ENCODE data around the gene RARRES2. TPM values are rescaled to one million over a fixed set of nuclear protein-coding genes. Genes with fewer than 3 reads are reported as not detected.

The RARRES2 gene
- total RNA-seq, 4 donors from 2014 or later: 21.5 to 99.9 (median 27.1) TPM

- no peaks in the 10 kb centered on the region for H3K9me3 ChIP-seq
- H3K27me3 ChIP-seq: no peaks in the 10 kb centered on the region
- H3K4me1 ChIP-seq: peaks cover 0 to 7% (median 0%) of the 10 kb centered on the region in 4 donors
- no peak for DNase-seq
- no peaks in the 10 kb centered on the region for H3K36me3 ChIP-seq
- no peak overlapping the region for H3K4me3 ChIP-seq
- no peak for TF ChIP-seq CTCF (IDR thresholded peaks at IDR 0.05)
- no peak for TF ChIP-seq POLR2A (IDR thresholded peaks at IDR 0.05)
- H3K27ac ChIP-seq: no peak overlapping the region
Measured at GRCh38 chr7:150351587-150352194, 10.3 kb upstream of the RARRES2 start.

GRCh38 chr7:150346922-150347321, 5.5 kb upstream of the RARRES2 start:
- no peak overlapping the region for H3K27ac ChIP-seq
- no peak overlapping the region for H3K4me3 ChIP-seq
- no peaks in the 10 kb centered on the region for H3K36me3 ChIP-seq
- H3K9me3 ChIP-seq: no peaks in the 10 kb centered on the region
- DNase-seq: no peak
- no peaks in the 10 kb centered on the region for H3K27me3 ChIP-seq
- H3K4me1 ChIP-seq: no peaks in the 10 kb centered on the region
- no peak for TF ChIP-seq CTCF (IDR thresholded peaks at IDR 0.05)
- TF ChIP-seq POLR2A (IDR thresholded peaks at IDR 0.05): no peak

- TF ChIP-seq CTCF (IDR thresholded peaks at IDR 0.05): no peak
- TF ChIP-seq POLR2A (IDR thresholded peaks at IDR 0.05): no peak
- no peak for DNase-seq
- Histone ChIP-seq H3K27me3 (no peaks in the 10 kb centered on the region), H3K4me3 (no peak overlapping the region), H3K9me3 (no peaks in the 10 kb centered on the region), H3K4me1 (peaks cover 0 to 12% (median 7%) of the 10 kb centered on the region in 4 donors), H3K27ac (no peak overlapping the region), H3K36me3 (no peaks in the 10 kb centered on the region)
Measured at GRCh38 chr7:150345012-150345411, 3.6 kb upstream of the RARRES2 start.

GRCh38 chr7:150344299-150344698, 2.9 kb upstream of the RARRES2 start:
- TF ChIP-seq CTCF (IDR thresholded peaks at IDR 0.05): no peak
- no peak for TF ChIP-seq POLR2A (IDR thresholded peaks at IDR 0.05)
- H3K4me3 ChIP-seq: no peak overlapping the region
- H3K9me3 ChIP-seq: no peaks in the 10 kb centered on the region
- H3K36me3 ChIP-seq: no peaks in the 10 kb centered on the region
- no peak for DNase-seq
- peaks cover 0 to 12% (median 8%) of the 10 kb centered on the region in 4 donors for H3K4me1 ChIP-seq
- H3K27ac ChIP-seq: no peak overlapping the region
- no peaks in the 10 kb centered on the region for H3K27me3 ChIP-seq

GRCh38 chr7:150343225-150343624, 1.8 kb upstream of the RARRES2 start:
- Histone ChIP-seq H3K4me3 (no peak overlapping the region), H3K4me1 (peaks cover 0 to 12% (median 8%) of the 10 kb centered on the region in 4 donors), H3K9me3 (no peaks in the 10 kb centered on the region), H3K27ac (no peak overlapping the region), H3K36me3 (peaks cover 0 to 1% (median 0%) of the 10 kb centered on the region in 3 donors), H3K27me3 (no peaks in the 10 kb centered on the region)
- no peak for DNase-seq
- TF ChIP-seq POLR2A (IDR thresholded peaks at IDR 0.05) (no peak), CTCF (IDR thresholded peaks at IDR 0.05) (no peak)

GRCh38 chr7:150342121-150342408, 636 bp upstream of the RARRES2 start:
- no peak for DNase-seq
- TF ChIP-seq CTCF (IDR thresholded peaks at IDR 0.05) (no peak), POLR2A (IDR thresholded peaks at IDR 0.05) (no peak)
- Histone ChIP-seq H3K4me1 (peaks cover 0 to 12% (median 8%) of the 10 kb centered on the region in 4 donors), H3K9me3 (no peaks in the 10 kb centered on the region), H3K36me3 (peaks cover 0 to 5% (median 0%) of the 10 kb centered on the region in 3 donors), H3K27me3 (no peaks in the 10 kb centered on the region), H3K27ac (peak overlapping the region in 3 of 4 donors; percentile 62 to 83 (median 69)), H3K4me3 (peak overlapping the region in 1 of 4 donors; percentile 58)

All from Peyer's patch (tissue), 4 donors.